Colonic mucosa (tissue), 4 donors: Measurements from ENCODE around the gene OSBPL6. TPM values are rescaled to one million over a fixed set of nuclear protein-coding genes. Genes with fewer than 3 reads are reported as not detected.
"Not testable (repeated sequence)": the region's sequence is repeated elsewhere in the genome, so short reads cannot be mapped to it uniquely, and the experiment has no call there.

ENCODE experiments used
- DNase-seq: peaks from one replicate; pipeline ENCODE4 v3.0.0-alpha.2; 2020
- H3K27ac ChIP-seq: fragments of 200-600 bp; one replicate; pipeline ENCODE4 v1.8.0; 2021
- H3K27me3 ChIP-seq: fragments of 200-600 bp; one replicate; pipeline ENCODE4 v1.8.0; 2021
- H3K36me3 ChIP-seq: fragments of 200-600 bp; one replicate; pipeline ENCODE4 v1.8.0; 2021
- H3K4me1 ChIP-seq: fragments of 200-600 bp; one replicate; pipeline ENCODE4 v1.8.0; 2021; ENCODE audit warnings: mild to moderate bottlenecking
- H3K4me3 ChIP-seq: fragments of 200-600 bp; one replicate; pipeline ENCODE4 v1.8.0; 2021
- H3K9ac ChIP-seq, 2 donors: one replicate each; pipeline ENCODE4 v1.7.0; 2013; ENCODE audit warnings: control low read depth in 2 of 2, low read depth in 2 of 2, low read length in 2 of 2
- H3K9me3 ChIP-seq: fragments of 200-600 bp; one replicate; pipeline ENCODE4 v1.8.0; 2021
- intact Hi-C: fragments of 100-400 bp; cut with DNase I; formaldehyde crosslinking; loops from one replicate; pipeline ENCODE4 v1.14.1; 2022
- total RNA-seq, 2 donors: library from RNA; stranded (reverse); fragmentation: NEBNext Ultra II Directional in 1 of 2; extraction: Animal tissue kit (Norgen Biotek cat#: 25700) in 1 of 2; gene quantifications; one replicate each; pipeline ENCODE4 v1.2.1, GENCODE V29; 2021
- TF ChIP-seq, protein P1 (sequence below): fragments of 200-600 bp; IDR thresholded peaks from one replicate; pipeline ENCODE4 v1.8.0; 2022; ENCODE audit warnings: antibody characterized with exemption, mild to moderate bottlenecking
- donor health status: healthy.
- donor health status: DM: no; HTN: no; CAD: no.
- donor health status: DM: no; HTN: no; CAD: no.

OSBPL6 gene
- total RNA-seq, result under 1 TPM; 0.58 to 0.72 TPM

DNA sequence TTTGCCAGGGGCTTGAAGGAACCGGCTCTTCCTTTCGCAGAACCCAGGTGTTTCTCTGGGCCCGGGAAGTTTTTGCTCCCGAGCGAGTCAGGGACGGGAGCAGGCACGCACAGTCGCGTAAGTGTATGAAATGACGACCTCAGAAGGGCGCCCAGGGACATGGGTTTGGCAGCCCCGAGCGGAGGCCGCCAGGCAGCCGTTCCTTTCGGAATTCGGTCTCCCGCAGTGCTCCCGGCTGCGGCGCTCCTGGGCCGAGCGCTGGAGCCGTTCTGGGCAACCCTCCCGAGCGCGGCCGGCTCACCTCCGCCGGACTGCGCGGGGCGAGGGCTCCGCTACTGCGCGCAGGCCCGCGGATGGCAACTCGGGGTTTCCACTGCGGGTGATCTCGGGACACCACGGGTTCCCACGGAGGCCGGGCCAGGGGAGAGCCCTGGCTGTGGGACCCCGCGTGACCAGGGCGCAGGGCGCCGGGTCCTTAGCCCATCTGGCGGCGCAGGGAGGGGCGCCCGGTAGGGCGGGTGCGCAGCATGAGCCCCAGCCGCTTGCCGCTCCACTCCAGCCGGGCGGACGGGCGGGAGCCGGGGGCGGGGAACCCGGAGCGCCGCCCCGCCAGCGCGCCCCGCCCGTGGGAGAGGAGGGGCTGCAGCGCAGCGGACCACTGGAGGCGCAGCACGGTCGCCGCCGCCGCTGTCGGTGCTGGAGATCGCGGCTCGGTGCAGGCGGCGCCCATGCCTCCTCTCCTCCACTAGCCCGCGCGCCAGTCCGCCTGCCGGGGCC is at the start of gene OSBPL6:
Gene OSBPL6 (plus strand): TSS at position 690 of the 777 bp plus-strand sequence. CDS start 111,673 bp downstream, outside the sequence.
- DNase-seq, result peak; percentile 73
- TF ChIP-seq, protein P1, sequence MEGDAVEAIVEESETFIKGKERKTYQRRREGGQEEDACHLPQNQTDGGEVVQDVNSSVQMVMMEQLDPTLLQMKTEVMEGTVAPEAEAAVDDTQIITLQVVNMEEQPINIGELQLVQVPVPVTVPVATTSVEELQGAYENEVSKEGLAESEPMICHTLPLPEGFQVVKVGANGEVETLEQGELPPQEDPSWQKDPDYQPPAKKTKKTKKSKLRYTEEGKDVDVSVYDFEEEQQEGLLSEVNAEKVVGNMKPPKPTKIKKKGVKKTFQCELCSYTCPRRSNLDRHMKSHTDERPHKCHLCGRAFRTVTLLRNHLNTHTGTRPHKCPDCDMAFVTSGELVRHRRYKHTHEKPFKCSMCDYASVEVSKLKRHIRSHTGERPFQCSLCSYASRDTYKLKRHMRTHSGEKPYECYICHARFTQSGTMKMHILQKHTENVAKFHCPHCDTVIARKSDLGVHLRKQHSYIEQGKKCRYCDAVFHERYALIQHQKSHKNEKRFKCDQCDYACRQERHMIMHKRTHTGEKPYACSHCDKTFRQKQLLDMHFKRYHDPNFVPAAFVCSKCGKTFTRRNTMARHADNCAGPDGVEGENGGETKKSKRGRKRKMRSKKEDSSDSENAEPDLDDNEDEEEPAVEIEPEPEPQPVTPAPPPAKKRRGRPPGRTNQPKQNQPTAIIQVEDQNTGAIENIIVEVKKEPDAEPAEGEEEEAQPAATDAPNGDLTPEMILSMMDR, result no peak
- Histone ChIP-seq H3K4me1 (peaks cover 4% of the 10 kb centered on the region), H3K36me3 (no peaks in the 10 kb centered on the region), H3K27ac (peak within 1 kb of the TSS; percentile 70), H3K27me3 (peaks cover 21% of the 10 kb centered on the region), H3K9ac (peak within 1 kb of the TSS; percentile 62 to 76), H3K9me3 (no peaks in the 10 kb centered on the region), H3K4me3 (peak within 1 kb of the TSS; percentile 87)
- intact Hi-C loops, result no loop called here

DNA sequence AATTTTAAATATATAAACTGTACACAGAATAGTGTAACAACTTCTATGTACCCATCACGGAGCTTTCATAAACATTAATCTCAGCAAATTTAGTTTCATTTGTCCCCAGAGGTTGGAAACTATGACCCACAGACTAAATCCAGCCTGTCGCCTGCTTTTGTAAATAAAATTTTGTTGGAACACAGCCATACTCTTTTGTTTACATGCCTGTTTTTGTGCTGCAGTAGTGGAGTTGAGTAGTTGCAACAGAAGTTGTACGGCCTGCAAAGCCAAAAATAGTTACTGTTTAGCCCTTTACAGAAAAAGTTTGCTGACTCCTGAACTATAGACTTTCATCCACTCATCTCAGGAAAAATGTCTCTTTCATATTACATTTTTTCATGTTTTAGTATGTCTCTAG is 42.3 kb upstream of the OSBPL6 start:
- no peak for DNase-seq
- Histone ChIP-seq H3K4me3 (no peak overlapping the region), H3K9ac (no peak overlapping the region), H3K9me3 (no peaks in the 10 kb centered on the region), H3K36me3 (no peaks in the 10 kb centered on the region), H3K27me3 (no peaks in the 10 kb centered on the region), H3K27ac (no peak overlapping the region), H3K4me1 (no peaks in the 10 kb centered on the region)
- TF ChIP-seq, protein P1, result no peak
- intact Hi-C loops, result no loop called here

DNA sequence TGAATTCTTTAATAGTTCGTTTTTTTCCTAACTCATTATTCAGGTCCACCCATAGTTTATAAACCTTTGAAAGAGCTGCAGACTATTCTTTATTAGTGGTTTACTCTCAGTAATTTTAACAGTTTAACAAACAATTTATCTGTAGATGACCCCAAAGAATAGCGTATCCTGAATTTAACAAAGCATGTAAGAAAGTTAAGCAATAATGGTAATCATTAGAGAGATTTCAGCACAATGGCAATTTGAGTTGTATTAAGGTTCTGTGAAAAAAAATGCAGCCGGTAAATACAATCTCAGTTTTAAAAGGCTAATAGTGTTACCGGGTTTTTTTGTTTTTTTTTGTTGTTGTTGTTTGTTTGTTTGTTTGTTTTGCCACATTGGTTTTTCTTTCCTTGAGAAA is 41.8 kb upstream of the OSBPL6 start:
- intact Hi-C loops, result no loop called here
- no peaks in the 10 kb centered on the region for H3K36me3 ChIP-seq
- H3K27me3 ChIP-seq, result no peaks in the 10 kb centered on the region
- H3K9me3 ChIP-seq, result no peaks in the 10 kb centered on the region
- no peak for DNase-seq
- H3K4me3 ChIP-seq, result no peak overlapping the region
- H3K9ac ChIP-seq, result no peak overlapping the region
- H3K27ac ChIP-seq, result no peak overlapping the region
- TF ChIP-seq, protein P1, result no peak
- no peaks in the 10 kb centered on the region for H3K4me1 ChIP-seq

DNA sequence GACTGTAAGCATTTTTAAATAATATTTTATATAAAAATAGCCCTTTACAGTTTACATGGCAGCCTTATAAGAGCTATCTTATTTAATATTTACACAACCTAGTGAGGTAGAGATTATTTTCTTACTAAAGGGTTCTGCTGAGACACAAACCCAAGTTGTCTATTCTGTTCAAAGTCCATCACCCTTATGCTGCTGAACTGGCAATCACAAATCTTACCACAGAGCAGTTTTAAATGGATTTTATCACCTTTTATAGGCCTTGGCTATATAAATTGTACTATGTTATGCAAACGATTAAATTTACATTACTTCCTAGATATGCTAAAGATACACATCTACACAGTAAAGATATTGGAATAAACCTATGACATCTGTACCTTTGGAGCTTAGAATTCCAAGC is 41.3 kb upstream of the OSBPL6 start:
- TF ChIP-seq, protein P1, result no peak
- Histone ChIP-seq H3K27ac (no peak overlapping the region), H3K4me3 (no peak overlapping the region), H3K4me1 (no peaks in the 10 kb centered on the region), H3K9ac (no peak overlapping the region), H3K27me3 (no peaks in the 10 kb centered on the region), H3K36me3 (no peaks in the 10 kb centered on the region), H3K9me3 (no peaks in the 10 kb centered on the region)
- no peak for DNase-seq
- intact Hi-C loops, result no loop called here

DNA sequence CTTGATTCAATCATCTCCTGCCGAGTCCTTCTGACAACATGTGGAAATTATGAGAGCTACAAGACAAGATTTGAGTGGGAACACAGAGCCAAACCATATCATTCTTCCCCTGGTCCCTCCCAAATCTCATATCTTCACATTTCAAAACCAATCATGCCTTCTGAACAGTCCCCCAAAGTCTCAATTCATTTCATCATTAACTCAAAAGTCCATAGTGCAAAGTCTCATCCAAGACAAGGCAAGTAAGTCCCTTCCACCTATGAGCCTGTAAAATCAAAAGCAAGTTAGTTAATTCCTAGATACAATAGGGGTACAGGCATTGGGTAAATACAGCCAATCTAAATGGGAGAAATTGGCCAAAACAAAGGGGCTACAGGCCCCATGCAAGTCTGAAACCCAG is 40.4 kb upstream of the OSBPL6 start:
- H3K4me3 ChIP-seq, DNase-seq, H3K36me3 ChIP-seq, intact Hi-C loops, H3K27ac ChIP-seq, H3K9ac ChIP-seq, H3K27me3 ChIP-seq, H3K9me3 ChIP-seq, H3K4me1 ChIP-seq: not testable (repeated sequence)

DNA sequence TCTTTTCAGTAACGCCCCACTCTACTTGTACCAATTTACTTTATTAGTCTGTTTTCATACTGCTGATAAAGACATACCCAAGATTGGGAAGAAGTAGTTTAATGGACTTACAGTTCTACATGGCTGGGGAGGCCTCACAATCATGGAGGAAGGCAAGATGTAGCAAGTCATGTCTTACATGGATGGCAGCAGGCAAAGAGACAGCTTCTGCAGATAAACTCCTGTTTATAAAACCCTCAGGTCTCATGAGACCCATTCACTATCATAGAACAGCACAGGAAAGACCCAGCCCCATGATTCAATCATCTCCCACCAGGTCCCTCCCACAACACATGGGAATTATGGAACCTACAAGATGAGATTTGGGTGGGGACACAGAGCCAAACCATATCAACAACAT is 38.8 kb upstream of the OSBPL6 start:
- Histone ChIP-seq H3K4me1 (no peaks in the 10 kb centered on the region), H3K27ac (no peak overlapping the region), H3K27me3 (no peaks in the 10 kb centered on the region), H3K36me3 (no peaks in the 10 kb centered on the region), H3K4me3 (no peak overlapping the region), H3K9me3 (no peaks in the 10 kb centered on the region), H3K9ac (no peak overlapping the region)
- no peak for DNase-seq
- intact Hi-C loops, result no loop called here
- TF ChIP-seq, protein P1, result no peak
